ENCODE results near the gene SLC6A12.

DNA sequence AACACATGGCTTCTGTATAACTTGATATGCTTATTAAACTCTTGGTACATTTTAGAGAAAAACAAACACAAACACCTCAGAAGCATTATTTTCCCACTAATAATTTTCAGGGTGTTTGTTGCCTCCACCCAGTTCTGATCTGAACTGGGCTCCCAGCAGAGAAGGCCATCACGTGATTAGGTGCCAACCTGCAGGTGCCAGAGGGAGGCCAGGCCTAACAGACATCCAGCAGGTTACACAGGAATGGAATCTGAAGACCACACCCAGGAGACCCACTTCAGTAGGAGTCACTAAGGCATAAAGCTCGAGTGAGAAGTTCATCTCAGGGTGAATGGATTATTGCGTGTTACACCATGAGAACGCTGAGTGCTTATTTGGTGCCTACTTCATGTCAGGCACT, 8.9 kb downstream of the SLC6A12 start:
- TF ChIP-seq, protein P1, sequence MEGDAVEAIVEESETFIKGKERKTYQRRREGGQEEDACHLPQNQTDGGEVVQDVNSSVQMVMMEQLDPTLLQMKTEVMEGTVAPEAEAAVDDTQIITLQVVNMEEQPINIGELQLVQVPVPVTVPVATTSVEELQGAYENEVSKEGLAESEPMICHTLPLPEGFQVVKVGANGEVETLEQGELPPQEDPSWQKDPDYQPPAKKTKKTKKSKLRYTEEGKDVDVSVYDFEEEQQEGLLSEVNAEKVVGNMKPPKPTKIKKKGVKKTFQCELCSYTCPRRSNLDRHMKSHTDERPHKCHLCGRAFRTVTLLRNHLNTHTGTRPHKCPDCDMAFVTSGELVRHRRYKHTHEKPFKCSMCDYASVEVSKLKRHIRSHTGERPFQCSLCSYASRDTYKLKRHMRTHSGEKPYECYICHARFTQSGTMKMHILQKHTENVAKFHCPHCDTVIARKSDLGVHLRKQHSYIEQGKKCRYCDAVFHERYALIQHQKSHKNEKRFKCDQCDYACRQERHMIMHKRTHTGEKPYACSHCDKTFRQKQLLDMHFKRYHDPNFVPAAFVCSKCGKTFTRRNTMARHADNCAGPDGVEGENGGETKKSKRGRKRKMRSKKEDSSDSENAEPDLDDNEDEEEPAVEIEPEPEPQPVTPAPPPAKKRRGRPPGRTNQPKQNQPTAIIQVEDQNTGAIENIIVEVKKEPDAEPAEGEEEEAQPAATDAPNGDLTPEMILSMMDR (IDR thresholded peaks at IDR 0.05), result no peak
- TF ChIP-seq ZFX (IDR thresholded peaks at IDR 0.05; ENCODE audit: borderline replicate concordance), result no peak

All from 22Rv1 (cell line).